ENCODE results near the gene ZNF354B.

DNA sequence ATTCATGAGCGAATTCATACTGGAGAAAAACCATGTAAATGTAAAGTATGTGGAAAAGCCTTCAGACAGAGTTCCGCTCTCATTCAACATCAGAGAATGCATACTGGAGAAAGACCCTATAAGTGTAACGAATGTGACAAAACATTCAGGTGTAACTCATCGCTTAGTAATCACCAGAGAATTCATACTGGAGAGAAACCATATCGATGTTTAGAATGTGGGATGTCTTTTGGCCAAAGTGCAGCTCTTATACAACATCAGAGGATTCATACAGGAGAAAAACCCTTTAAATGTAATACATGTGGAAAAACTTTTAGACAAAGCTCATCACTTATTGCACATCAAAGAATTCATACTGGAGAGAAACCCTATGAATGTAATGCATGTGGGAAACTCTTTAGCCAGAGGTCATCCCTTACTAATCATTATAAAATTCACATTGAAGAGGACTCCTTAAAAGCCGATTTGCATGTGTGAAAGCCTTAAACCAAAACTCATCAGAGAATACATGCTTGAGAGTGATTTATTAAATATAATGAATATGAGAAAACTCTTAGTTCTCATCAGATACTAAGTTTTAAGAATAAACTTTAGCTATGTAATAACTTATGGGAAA lies 24.2 kb downstream of the ZNF354B start:
- TF ChIP-seq, protein P1, sequence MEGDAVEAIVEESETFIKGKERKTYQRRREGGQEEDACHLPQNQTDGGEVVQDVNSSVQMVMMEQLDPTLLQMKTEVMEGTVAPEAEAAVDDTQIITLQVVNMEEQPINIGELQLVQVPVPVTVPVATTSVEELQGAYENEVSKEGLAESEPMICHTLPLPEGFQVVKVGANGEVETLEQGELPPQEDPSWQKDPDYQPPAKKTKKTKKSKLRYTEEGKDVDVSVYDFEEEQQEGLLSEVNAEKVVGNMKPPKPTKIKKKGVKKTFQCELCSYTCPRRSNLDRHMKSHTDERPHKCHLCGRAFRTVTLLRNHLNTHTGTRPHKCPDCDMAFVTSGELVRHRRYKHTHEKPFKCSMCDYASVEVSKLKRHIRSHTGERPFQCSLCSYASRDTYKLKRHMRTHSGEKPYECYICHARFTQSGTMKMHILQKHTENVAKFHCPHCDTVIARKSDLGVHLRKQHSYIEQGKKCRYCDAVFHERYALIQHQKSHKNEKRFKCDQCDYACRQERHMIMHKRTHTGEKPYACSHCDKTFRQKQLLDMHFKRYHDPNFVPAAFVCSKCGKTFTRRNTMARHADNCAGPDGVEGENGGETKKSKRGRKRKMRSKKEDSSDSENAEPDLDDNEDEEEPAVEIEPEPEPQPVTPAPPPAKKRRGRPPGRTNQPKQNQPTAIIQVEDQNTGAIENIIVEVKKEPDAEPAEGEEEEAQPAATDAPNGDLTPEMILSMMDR (IDR thresholded peaks at IDR 0.05) = no peak
- no peak for TF ChIP-seq POLR2A (IDR thresholded peaks at IDR 0.05)
- no peak for TF ChIP-seq EP300 (IDR thresholded peaks at IDR 0.05)
